GM12801 (cell line): ENCODE results near the gene POU2AF2.

Experiments used
- CTCF ChIP-seq: IDR thresholded peaks from one replicate; pipeline ENCODE4 v1.5.1; 2011; ENCODE audit warnings: control low read depth; ENCODE audit not compliant: insufficient read length; ENCODE audit errors: extremely low read depth

POU2AF2 gene

GRCh38 chr11:111245425-111245824 is at the start of gene POU2AF2:
Gene POU2AF2, plus strand, starts transcription at chr11:111245725. Its CDS starts 129 bp downstream, at chr11:111245854.
- no peak for TF ChIP-seq CTCF

- TF ChIP-seq CTCF, result no peak
Observed at GRCh38 chr11:111200010-111200534, 45.5 kb upstream of the POU2AF2 start.

GRCh38 chr11:111204211-111204610 is 41.3 kb upstream of the POU2AF2 start:
- TF ChIP-seq CTCF, result no peak

GRCh38 chr11:111205632-111206385 is 39.7 kb upstream of the POU2AF2 start:
- no peak for TF ChIP-seq CTCF

GRCh38 chr11:111206472-111206871 is 39.1 kb upstream of the POU2AF2 start:
- TF ChIP-seq CTCF, result no peak

GRCh38 chr11:111207213-111207612 is 38.3 kb upstream of the POU2AF2 start:
- no peak for TF ChIP-seq CTCF

- TF ChIP-seq CTCF, result no peak
Observed at GRCh38 chr11:111209543-111210355, 35.8 kb upstream of the POU2AF2 start.
